Measurements from ENCODE around the gene RBM3. TPM values are rescaled to one million over a fixed set of nuclear protein-coding genes. Genes with fewer than 3 reads are reported as not detected.

Gene RBM3
- polyA plus RNA-seq, 10 donors, result 227 to 395 (median 356) TPM

DNA sequence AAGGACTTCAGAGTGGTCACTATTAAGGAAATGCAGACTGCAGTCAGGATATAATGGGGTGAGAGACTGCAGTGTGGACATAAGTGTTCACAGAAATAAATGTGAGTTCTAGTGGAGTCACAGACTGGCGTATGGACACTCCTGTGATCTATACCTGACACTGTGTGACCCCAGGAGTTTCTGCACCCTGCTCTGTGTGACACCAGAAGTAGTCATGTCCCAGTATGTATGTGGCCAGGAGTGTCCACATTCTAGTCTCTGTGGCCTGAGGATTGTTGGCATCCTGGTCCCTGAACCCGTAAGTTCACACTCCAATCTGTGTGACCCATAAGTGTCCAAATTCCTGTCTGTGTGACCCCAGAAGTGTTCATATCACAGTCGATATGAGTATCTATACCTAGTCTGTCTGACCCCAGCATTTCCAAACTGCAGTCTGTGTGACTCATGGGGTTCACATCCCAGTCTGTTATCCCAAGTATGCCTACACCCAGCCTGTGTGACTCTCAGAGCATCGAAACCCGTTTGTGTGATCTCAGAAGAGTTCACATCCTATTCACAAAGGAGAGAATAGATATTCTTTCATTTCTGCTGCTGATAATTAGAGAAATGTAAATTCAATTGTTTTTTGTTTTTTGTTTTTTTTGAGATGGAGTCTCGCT is 39.3 kb downstream of the RBM3 start:
- DNase-seq, result no peak

DNA sequence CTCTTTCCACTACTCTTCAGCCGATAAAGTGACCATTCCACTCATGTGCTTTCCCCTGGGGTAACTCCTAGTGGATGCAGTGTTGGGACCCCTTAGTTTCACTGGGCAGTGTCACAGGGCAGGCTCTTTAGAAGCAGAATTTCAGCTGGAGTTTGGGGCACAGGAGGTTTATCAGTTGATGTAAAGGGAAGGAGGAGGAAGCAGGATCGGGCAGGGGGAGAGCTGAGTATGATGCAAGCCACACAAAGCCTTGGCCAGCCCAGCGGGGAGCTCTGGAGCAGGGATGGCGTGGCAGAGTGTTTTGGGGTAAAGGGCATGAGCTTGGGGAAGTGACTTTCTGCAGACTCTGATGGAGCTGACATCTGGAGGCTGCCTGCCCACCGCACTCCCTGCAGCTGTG is 42.3 kb downstream of the RBM3 start:
- no peak for DNase-seq

DNA sequence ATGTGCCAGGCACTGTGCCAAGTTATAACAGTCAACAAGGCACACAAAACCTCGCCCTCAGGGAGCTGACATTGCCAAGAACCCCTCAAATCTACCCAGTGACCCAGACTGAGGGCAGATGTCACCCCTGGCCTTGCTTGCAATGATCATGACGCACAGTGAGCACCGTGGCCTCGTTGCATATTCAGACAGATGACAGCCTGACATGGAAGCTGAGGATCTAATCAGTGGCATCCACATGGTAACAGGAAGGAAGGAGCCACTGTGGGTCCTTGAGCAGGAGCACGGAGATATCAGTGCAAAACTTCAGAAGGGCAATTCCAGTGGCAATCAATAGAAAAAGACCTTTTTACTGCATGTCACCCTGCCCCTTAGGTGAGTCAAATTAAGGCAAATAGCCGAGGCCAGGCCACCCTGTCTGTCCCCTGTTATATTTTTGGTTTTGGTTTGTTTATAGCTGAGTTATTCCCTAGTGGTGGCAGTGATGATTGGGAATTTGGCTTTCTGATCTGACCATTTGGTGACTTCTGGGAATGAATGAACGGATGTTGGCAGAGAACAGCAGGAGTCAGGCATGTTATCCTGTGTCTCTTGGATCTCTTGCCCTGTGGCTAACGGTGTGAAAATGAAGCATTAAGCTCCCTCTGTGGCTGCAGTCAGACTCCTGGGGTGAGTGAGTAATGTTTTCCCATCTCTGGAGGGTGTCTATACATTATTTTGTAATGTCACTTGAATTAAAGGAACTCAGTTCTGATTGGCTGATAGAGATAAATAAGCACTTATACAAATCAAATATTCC is 43.5 kb downstream of the RBM3 start:
- no peak for DNase-seq

DNA sequence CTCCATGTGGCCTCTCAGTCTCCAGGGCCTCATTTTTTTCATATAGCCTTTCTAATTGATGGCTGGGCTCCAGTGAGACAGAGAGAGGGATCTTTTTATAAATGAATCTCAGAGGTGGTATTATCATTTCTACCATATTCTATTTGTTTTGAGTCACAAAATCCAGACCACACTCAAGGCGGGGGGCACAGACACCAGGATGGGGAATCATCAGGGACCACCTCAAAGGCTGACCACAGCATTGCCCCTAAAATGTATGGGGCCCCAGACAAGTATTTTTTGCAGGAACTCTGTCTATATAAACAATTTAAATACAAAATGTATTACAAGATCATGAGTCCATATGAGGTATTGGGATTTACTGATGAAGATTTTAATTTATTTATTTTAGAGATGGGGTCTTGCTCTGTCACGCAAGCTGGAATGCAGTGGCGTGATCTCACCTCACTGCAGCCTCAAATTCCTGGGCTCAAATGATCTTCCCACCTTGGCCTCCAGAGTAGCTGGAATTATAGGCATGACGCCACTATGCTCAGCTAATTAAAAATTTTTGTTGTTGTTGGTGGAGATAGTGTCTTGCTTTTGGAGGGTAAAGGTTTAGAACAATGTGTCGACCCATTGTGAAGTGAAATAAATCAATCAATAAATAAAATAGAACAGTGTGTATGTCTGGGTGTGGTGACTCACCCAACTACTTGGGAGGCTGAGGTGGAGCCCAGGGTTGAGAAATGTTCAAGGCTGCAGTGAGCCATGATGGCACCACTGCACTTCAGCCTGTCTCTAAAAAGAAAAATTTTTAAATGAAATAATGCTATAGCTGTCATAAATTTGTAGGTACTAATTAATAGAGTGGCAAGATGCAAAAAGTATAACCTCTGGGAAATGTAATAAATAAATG is 52.4 kb downstream of the RBM3 start:
- no peak for DNase-seq

Other genes with a start within 250 kb of the RBM3 start
- gene SSX3, start 217.8 kb upstream of the RBM3 start, polyA plus RNA-seq (ENCODE audit: insufficient read length in 10 of 10), result not detected
- gene SSX4, start 190.9 kb upstream of the RBM3 start, polyA plus RNA-seq (ENCODE audit: insufficient read length in 10 of 10), result not detected
- gene SSX4B, start 162.5 kb upstream of the RBM3 start, polyA plus RNA-seq (ENCODE audit: insufficient read length in 10 of 10), result not detected
- gene SLC38A5, start 104.2 kb upstream of the RBM3 start, polyA plus RNA-seq (ENCODE audit: insufficient read length in 10 of 10), result 10 to 100 TPM in 1 of 10 donors, 1 to 10 TPM in 9; 5.0 to 10.5 (median 7.9) TPM
- gene FTSJ1, start 98.3 kb upstream of the RBM3 start, polyA plus RNA-seq (ENCODE audit: insufficient read length in 10 of 10), result 10 to 100 TPM; 22.5 to 35.8 (median 26.3) TPM
- gene PORCN, start 65.5 kb upstream of the RBM3 start, polyA plus RNA-seq (ENCODE audit: insufficient read length in 10 of 10), result 1 to 10 TPM; 2.3 to 4.7 (median 3.7) TPM
- 10 to 100 TPM; 14.4 to 24.9 (median 16.5) TPM for gene EBP, start 52.7 kb upstream of the RBM3 start, polyA plus RNA-seq (ENCODE audit: insufficient read length in 10 of 10)
- 10 to 100 TPM in 1 of 10 donors, 1 to 10 TPM in 9; 6.8 to 10.1 (median 8.4) TPM for gene TBC1D25, start 34.8 kb upstream of the RBM3 start, polyA plus RNA-seq (ENCODE audit: insufficient read length in 10 of 10)
- 100 to 1,000 TPM in 2 of 10 donors, 10 to 100 TPM in 8; 83.4 to 115 (median 94.9) TPM for gene WDR13, start 23.0 kb downstream of the RBM3 start, polyA plus RNA-seq (ENCODE audit: insufficient read length in 10 of 10)
- 1 to 10 TPM; 3.0 to 8.0 (median 3.9) TPM for gene WAS, start 109.3 kb downstream of the RBM3 start, polyA plus RNA-seq (ENCODE audit: insufficient read length in 10 of 10)
- gene SUV39H1, start 122.2 kb downstream of the RBM3 start, polyA plus RNA-seq (ENCODE audit: insufficient read length in 10 of 10), result 1 to 10 TPM; 3.2 to 5.5 (median 3.9) TPM
- not detected for gene GLOD5, start 187.3 kb downstream of the RBM3 start, polyA plus RNA-seq (ENCODE audit: insufficient read length in 10 of 10)
- 1 to 10 TPM in 2 of 10 donors, under 1 TPM in 8; 0.28 to 1.9 (median 0.65) TPM for gene GATA1, start 212.1 kb downstream of the RBM3 start, polyA plus RNA-seq (ENCODE audit: insufficient read length in 10 of 10)
- 100 to 1,000 TPM in 5 of 10 donors, 10 to 100 TPM in 5; 76.5 to 118 (median 95.7) TPM for gene HDAC6, start 227.6 kb downstream of the RBM3 start, polyA plus RNA-seq (ENCODE audit: insufficient read length in 10 of 10)

Data from muscle of back (tissue), 11 donors.